HG03571 (cell line): ENCODE data around the gene ADGRF4.

Experiments
- ATAC-seq: cut with Tn5 transposase; IDR thresholded peaks from one replicate; pipeline ENCODE4 v1.9.1; 2021; ENCODE audit not compliant: unreplicated experiment

The ADGRF4 gene, protein sequence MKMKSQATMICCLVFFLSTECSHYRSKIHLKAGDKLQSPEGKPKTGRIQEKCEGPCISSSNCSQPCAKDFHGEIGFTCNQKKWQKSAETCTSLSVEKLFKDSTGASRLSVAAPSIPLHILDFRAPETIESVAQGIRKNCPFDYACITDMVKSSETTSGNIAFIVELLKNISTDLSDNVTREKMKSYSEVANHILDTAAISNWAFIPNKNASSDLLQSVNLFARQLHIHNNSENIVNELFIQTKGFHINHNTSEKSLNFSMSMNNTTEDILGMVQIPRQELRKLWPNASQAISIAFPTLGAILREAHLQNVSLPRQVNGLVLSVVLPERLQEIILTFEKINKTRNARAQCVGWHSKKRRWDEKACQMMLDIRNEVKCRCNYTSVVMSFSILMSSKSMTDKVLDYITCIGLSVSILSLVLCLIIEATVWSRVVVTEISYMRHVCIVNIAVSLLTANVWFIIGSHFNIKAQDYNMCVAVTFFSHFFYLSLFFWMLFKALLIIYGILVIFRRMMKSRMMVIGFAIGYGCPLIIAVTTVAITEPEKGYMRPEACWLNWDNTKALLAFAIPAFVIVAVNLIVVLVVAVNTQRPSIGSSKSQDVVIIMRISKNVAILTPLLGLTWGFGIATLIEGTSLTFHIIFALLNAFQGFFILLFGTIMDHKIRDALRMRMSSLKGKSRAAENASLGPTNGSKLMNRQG

DNA sequence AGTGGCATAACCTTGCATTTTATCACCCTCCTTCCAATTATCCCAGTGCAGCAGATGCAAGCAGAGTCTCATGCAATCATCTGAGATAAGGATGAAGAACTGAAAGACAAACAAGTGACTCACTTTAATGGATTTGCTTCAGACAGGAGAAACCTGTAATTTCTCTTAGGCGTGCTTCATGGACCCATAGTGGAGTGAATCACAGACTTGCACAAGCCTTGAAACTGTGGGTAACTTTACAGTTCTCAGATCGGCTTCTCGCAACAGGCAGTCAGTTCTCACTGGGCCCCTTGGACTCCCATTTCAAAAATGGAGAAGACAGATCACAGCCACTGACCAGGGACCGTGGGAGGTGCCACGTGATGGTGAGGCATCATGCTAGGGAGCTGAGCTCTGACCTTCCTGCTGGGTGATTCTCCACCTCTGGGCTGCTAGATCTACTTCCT is at the start of gene ADGRF4:
Gene ADGRF4 (plus strand): TSS at position 239 of the 446 bp plus-strand sequence. CDS start 8,666 bp downstream, outside the sequence.
- ATAC-seq: no peak

DNA sequence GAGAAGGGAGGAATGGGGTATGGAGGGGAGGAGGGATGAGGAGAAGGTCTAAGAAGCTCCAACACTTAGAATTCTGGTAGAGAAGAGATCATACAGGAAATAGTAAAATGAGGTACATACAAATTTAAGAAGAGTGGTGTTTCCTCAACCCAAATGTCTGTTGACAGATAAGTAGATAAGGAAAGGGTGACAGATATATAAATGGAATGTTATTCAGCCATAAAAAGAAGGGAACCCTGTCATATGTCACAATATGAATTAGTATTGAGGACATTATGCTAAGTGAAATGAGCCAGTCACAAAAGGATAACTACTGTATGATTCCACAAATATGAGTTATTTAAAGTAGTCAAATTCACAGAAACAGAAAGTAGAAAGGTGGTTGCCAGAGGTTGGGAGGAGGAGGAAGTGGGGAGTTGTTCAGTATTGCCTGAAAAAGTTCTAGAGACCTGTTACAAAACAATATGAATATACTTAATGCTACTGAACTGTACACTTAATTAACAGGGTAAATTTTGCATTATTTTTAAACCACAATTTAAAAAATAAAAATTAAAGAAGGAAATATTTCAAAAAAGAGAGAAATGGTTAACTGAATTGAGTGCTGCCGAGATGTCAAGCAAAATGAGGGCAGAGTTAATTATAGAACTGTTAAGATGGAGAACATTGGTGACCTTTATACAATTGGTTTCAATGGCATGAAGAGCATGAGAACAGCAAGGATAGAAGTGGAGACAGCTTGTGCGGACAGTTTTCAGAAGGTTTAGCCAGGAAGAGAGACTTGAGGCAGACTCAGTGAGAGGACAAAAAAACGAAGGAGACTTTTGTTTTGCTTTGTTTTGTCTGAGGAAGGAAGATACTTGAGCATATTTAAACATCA is 47.6 kb upstream of the ADGRF4 start:
- ATAC-seq: no peak

DNA sequence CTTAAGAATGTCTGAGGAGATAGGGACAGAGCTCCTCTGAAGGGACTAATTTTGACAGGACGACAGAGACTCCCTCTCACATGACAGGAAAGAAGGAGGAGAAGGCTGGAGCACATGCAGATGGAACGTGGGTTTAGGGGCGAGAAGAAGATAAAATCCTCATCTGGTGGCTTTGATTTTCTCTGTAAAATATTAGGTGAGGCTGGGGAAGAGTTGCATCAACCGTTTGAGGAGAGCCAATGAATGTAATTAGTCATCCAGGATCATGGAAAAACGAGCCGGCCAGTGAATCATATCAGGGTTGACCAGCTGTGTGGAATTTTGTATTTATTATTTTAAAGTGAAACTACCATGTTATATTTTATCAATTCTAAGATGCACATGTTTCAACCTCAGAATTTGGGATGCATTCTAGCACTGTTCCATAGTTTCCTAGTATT is 46.9 kb upstream of the ADGRF4 start:
- ATAC-seq: no peak

DNA sequence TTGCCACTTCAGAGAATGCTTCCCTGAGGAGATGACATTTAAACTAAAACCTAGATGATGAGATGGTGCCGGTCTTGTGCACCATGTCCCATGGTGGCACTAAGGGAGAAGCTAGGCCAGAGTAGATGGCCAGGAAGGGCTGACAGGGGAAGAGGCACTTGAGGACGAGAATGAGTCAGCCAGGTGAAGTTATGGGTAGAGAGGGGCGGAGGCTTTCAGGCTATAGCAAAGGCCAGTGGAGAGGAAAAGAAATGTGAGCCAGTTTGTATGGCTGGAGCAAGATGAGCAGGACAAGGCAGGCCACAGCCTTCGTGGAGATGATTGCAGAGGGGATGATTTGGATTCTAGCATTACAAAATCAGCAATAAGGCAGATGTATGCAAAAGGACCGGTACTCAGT is 44.7 kb upstream of the ADGRF4 start:
- ATAC-seq: no peak

DNA sequence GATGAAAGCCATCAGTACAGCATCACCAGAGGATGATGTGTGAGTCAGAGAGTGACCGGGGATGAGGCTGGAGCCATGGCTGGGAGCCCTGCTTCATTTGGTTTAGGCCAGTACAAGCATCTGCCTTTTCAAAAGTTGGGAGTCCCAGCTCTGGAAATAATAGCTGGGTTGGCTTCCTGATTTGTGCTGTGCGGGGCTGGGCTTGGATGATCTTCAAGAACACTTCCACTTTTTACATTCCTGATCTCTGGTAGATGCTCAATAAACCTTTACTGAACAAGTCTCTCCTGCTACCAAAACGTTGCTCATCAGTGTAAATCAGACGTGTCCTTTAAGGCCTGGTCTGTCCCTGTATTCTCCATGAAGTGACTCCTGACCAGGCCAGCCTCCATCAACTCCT is 44.1 kb upstream of the ADGRF4 start:
- ATAC-seq: no peak

DNA sequence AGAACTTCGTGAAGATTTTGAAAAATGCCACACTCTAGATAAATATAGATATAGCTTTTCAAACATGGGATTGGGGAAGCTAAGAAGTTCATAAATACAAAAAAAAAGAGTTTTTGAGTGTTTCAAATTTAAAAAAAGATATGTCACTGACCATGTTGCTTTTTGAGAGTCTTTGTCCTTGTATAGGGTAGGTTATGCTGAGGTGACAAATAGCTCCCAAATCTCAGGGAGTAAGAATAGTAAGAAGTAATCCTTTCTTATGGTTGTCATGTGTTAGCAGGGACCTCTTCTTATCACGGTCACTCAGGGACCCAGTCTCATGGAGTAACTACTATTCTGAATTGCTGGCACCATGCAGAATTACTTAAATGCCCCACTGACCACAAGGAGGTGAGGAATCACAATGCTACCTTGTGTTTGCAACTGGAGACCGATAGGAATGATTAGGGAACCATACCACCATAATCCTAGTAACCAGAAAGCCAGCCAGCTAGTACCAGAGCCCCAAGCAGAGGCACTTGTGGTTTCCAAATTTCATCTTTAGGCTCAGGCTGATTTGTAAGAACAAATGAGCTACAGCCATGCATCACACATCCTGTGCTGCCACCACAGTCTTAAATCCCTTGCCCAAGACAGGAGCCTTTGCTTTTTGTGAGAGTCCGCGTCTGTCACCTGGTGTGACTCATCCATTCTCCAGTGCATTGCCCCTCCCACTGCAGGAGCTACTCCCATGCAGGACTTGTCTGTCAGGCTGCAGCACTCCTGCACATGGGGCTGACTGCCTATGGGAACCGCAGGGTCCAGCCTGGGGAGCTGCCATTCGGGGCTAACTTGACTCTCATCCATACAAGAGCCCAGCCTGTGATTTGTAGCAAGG is 42.4 kb upstream of the ADGRF4 start:
- ATAC-seq: no peak

DNA sequence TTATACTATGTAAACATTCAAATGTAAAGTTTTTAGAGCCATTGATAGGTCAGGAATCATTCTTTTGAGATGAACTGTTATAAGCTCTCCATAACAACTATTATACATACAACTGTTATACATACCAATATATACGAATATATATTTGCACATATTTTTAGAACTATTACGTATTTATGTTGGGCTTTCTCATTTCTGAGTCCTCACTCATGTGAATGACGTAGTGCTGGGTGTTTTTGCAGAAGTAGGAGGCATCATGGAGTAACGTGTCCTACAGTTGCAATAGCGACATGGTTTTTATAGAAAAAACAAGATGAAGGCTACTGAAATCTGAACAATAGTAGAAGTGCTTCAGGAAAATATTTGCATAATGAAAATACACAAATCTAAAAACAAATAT is 36.4 kb upstream of the ADGRF4 start:
- ATAC-seq: no peak

DNA sequence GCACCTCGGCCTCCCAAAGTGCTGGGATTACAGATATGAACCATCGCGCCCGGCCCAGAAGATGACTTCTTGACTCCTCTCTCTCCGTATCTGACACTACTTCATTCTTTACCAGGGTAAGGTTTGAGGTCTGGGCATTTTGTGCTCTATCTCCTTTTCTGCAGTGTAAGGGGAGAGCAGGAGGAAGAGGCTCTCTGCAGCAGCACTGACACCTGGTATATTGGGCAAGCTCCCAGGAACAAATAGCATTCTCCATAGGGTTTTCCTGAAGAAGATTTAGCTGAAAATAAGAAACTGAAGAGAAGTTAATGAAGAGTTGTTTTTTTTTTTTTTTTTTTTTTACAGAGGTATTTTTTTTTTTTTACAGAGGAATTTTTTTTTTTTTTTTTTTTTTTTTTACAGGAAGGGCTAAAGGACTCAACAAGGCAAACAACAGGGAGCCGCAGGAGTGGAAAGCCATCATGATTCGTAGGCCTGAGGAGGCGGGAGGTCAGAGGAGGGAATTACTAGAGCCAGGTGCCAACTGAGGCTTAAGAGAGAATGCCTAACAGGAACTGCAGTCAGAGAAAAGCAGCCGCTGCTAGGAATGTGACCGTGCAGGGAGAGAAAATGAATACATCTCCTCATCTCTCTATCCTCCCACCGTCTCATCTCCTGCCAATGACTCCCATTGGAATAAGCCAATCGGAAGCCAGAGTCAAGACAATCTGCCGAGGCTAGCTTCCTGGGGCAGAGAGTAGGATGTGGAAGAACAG is 34.7 kb upstream of the ADGRF4 start:
- no peak for ATAC-seq

DNA sequence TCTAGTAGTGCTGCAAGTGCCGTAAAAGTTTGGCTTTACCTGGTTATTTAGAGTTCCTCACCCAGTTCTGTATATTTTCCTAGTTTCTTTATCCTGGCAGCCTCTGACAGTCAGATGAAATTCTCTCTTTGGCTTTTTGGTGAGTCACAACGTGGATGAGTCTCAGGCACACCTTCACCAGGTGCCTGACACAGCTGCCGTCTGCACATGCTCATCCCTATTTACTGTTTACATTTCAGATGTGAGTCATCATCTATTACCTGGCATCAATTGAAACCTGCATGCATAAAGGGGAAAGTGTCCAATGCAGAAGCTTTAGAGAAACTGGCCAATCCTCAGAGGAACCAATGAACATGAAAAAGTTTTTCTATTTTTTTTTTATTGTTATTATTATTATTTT is 33.3 kb upstream of the ADGRF4 start:
- ATAC-seq: no peak

DNA sequence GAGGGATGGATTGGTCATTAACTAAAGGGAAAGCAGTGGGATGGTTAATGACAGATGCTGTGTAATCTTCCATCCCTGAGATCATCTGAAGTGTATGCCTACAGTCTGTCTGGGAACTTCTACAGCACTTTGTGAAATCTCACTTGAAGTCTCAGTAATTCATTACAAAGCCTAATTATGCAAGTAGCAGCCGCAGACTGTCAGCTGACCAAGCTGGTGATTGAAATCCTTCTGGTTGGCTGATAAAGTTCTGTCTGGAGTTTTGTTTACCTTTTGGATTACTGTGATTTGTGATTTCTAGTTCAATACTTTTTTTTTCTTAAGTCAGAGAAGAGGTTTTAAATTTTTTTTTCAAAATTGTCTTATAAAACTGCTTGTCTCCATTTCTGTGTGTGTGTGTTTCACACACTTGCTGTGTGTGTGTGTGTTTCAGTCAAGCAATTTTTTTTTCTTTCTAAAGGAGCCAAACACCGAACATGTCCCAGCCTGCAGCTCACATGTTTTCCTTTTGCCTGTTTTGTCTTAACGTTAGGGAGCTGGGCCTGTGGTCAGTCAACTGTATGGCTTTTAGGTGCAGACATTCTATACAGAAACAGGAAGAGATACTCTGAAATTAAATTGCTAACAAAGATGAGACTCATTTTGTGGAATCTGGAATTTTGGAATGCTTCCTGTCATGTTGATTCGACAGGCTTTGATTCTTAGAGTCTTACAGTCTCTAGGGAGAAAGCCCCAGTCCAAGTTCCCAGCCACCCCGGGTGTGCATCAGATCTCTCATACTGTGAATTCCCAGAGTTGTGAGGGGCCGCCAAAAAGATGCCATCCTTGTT is 28.5 kb upstream of the ADGRF4 start:
- no peak for ATAC-seq

DNA sequence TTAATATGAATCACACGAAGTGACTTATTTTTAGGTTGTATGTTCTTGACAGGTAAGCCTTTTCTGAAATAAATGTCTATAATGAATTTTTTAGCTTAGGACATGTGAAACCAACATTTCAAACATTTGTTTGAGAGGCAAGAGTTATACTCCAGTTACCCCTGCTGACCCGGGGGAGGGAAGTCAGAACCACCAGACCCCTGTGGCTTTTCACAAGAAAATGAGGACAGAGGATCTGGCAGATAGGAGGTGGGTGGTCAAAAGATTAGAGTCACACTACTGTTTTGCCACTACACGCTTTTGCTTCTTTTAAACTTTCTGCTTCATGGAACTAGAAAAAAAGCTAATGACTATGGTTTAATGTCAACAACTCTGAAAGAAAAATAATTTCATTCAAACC is 27.5 kb upstream of the ADGRF4 start:
- no peak for ATAC-seq

DNA sequence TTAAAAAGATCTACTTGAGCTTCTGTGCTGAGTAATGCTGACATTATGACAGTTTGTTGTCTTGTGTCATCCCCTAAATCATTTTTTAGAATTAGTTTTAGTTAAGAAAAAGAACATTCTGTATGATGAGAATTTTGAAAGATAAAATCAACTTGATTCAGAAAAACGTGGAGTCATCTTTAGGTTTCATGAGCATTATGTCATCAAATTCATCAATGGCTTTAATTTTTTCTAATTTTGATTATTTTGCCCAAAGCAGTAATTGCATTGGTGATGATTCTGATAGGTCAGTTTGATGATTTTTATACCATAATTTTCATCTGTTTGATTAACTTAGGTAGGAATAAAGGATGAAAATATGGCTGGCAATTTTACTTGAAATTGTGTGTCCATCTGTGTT is 26.6 kb upstream of the ADGRF4 start:
- ATAC-seq: no peak

DNA sequence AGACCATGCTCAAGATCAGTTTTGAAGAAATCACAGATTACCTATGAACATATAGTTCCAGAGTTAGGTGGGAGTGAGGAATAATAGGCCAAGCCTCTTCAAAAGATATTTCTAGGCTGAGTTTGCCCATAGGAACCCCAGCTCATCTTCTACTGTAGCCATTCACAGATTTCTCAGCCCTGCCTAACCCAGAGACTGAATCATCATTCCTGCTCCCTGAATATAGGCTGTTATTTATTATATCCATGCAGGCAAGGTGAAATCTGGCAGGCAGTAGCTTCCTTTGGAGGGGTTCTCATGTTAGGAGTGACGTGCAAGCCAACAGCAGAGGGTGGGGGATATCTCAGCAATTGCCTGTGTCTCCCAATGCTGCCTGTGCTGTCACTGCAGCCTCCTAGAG is 25.6 kb upstream of the ADGRF4 start:
- ATAC-seq: no peak

DNA sequence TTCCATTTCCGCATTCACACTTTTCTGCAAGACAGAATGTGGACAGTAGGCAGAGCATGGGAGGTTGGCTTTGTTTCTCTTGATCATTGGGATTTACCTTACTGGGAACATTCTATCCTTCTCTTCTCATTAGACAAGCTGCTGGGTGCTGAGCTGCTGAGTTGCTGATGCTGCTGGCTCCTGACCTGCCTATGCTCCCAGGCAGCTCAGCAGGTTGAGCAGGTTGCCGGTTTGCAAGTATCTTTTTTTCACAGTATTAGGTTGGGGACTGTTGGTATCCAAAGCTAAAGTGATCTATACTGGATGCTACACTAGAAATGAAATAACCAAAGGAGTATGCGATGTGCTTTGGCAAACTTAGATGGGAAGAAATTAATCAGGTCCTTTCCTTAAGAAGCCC is 23.7 kb upstream of the ADGRF4 start:
- no peak for ATAC-seq

DNA sequence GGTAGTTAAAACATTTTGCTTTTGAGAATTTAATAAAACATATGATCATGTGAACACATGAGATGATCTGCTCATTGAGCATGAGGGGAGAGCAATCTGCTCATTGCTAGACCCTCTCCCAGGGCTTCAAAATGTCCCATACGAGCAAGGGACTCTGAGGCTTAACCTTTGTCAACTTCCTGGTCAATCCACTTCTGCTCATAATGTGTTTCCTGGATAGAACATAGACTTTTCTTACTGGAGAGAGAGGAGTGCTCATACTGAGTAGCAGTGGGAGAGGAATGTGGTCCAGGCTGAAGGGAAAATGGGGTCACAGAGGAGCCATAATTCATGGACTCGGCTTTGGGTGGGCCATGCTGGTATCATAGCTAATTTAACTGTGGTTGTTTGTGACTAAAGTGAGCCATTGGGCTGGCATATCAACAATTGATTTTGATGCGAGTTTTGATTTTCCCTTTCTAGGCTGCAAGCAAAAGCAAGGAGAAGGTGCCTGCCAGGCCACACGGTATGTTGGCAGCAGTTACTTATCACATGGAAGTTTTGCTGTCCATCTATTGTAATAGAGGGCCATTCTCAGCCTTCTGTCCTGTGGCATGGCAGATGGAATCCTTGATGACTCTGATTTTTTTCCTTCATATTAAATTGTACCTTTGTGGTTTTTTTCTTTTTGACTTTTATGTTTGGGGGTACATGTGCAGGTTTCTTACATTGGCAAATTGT is 20.8 kb upstream of the ADGRF4 start:
- ATAC-seq: no peak

DNA sequence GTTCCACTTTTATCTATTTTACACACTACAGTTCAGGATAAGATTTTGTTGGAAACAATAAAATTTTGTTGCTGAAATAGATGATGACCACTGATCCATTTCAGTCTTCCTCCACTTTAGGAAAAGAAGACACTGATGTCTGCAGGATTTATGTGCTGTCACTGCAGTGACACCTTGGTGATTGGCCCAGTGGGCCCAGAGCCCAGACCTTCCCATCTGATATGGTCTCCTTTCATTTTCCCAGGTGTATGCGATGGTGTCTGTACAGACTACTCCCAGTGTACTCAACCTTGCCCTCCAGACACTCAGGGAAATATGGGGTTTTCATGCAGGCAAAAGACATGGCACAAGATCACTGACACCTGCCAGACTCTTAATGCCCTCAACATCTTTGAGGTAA is 19.6 kb upstream of the ADGRF4 start:
- no peak for ATAC-seq

DNA sequence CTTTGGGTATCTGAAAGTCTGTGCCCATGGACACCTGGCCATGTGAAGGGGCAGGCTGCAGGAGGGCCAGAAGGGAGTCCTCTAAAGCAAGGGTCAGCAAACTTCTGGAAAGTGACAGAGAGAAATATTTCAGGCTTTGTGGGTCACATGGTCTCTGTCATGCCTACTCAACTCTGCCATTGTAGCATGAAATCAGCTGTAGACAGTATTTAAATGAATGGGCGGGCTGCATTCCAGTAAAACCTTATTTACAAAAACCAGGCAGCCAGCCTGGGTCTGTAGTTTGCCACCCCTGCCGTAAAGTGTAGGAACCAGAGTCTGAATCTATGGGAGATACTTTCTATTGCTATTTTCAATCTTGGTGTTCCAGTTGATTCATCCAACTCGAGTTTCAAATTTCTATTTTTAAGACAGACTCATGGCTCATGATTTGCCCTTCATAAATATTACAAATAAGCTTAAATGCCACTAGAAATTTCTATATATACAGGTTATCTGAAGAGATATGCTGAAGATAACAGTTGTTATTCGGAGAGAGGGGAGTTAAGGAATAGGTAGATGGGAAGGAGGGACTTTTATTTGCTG is 19.0 kb upstream of the ADGRF4 start:
- ATAC-seq: no peak

DNA sequence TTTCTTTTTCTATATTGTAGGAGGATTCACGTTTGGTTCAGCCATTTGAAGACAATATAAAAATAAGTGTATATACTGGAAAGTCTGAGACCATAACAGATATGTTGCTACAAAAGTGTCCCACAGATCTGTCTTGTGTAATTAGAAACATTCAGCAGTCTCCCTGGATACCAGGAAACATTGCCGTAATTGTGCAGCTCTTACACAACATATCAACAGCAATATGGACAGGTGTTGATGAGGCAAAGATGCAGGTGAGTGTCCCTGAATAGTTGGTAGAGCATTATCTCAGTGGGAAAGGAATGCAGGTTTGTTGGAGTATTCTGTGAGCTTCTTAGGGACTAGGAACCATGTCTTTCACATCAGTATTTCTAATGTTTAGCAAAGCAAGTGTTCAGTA is 18.3 kb upstream of the ADGRF4 start:
- ATAC-seq: no peak
